H1 (cell line): ENCODE data around the gene RCAN2.

Experiments used
- ASH2L ChIP-seq: fragments of 200-600, 300-600 bp; sonication (generic); IDR thresholded peaks from one replicate; pipeline ENCODE4 v1.7.1; 2017; ENCODE audit warnings: low read length
- CTCF ChIP-seq, 3 experiments: IDR thresholded peaks; 1 replicate in 2 of 3; 2 replicates in 1 of 3; pipeline versions ENCODE4 v1.5.1 to v1.6.1; 2011; ENCODE audit warnings: low read length in 3 of 3, mild to moderate bottlenecking in 3 of 3, inconsistent platforms in 2 of 3, low read depth in 1 of 3, moderate library complexity in 1 of 3; ENCODE audit not compliant: insufficient read depth in 1 of 3; ENCODE audit errors: control extremely low read depth in 1 of 3
- POLR2A ChIP-seq, 2 experiments: IDR thresholded peaks; 1 replicate in 1 of 2; 2 replicates in 1 of 2; pipeline ENCODE4 v1.6.1; 2011; ENCODE audit warnings: low read depth in 2 of 2, low read length in 2 of 2, mild to moderate bottlenecking in 2 of 2; ENCODE audit errors: control extremely low read depth in 1 of 2
- RBBP5 ChIP-seq: IDR thresholded peaks from 2 replicates; pipeline ENCODE4 v1.7.1; 2012; ENCODE audit warnings: low read depth, mild to moderate bottlenecking, inconsistent platforms, low read length, moderate library complexity, borderline replicate concordance

- TF ChIP-seq ASH2L (no peak), CTCF (IDR thresholded peaks at IDR 0.05; ENCODE audit: control extremely low read depth in 1 of 3, insufficient read depth in 1 of 3, low read depth in 1 of 3, low read length in 3 of 3) (no peak), POLR2A (IDR thresholded peaks at IDR 0.05; ENCODE audit: control extremely low read depth in 1 of 2, low read depth in 2 of 2, low read length in 2 of 2) (no peak), RBBP5 (no peak)
Observed at GRCh38 chr6:46274502-46274901, 216.7 kb downstream of the RCAN2 start.
